IMR-90 (cell line): ENCODE measurements around the gene TMEM179. TPM values are rescaled to one million over a fixed set of nuclear protein-coding genes. Genes with fewer than 3 reads are reported as not detected.

Experiments
- ATAC-seq: fragments of 200-7000 bp; cut with Tn5 transposase; 2 replicates; pipeline ENCODE4 v1.9.1; 2020; ENCODE audit warnings: low read depth, mild to moderate bottlenecking, moderate library complexity
- BruUV-seq: library from RNA; stranded (reverse); fragments of 400-500 nt; replicated peaks from 2 replicates; lab custom pipeline; 2021; lab: Mats Ljungman, UMichigan
- CTCF ChIA-PET: fragments of 300-600 bp; formaldehyde crosslinking; extraction: SDS; loops from one replicate; lab custom pipeline; 2021; ENCODE audit warnings: antibody characterized with exemption; lab: Yijun Ruan, JAX
- POLR2A ChIA-PET: fragments of 300-600 bp; sonication (Branson Sonifier 250); formaldehyde crosslinking; loops from one replicate; lab custom pipeline; 2022; ENCODE audit warnings: antibody characterized with exemption; ENCODE audit not compliant: unreplicated experiment; lab: Charles Lee
- DNase-seq: peaks from one replicate; pipeline ENCODE4 v3.0.0; 2013
- H2AFZ ChIP-seq: replicated peaks from 2 replicates; pipeline ENCODE3; 2013; ENCODE audit warnings: low read length, mild to moderate bottlenecking; ENCODE audit not compliant: poor library complexity
- H2AK5ac ChIP-seq: 2 replicates; pipeline ENCODE4 v1.6.1; 2013; ENCODE audit warnings: low read depth, low read length, inconsistent platforms
- H2AK9ac ChIP-seq: replicated peaks from 2 replicates; pipeline ENCODE3; 2013; ENCODE audit warnings: mild to moderate bottlenecking, low read depth, low read length, moderate library complexity; ENCODE audit not compliant: poor library complexity
- H2BK120ac ChIP-seq: 2 replicates; pipeline ENCODE4 v1.6.1; 2013; ENCODE audit warnings: low read depth, low read length, inconsistent platforms
- H2BK15ac ChIP-seq: 3 replicates; pipeline ENCODE4 v1.6.1; 2013; ENCODE audit warnings: low read depth, low read length, inconsistent platforms
- H2BK20ac ChIP-seq: 2 replicates; pipeline ENCODE4 v1.6.1; 2013; ENCODE audit warnings: low read depth, mild to moderate bottlenecking, inconsistent platforms, low read length, moderate library complexity
- H2BK5ac ChIP-seq: 2 replicates; pipeline ENCODE4 v1.6.1; 2013; ENCODE audit warnings: mild to moderate bottlenecking, low read depth, low read length, inconsistent platforms; ENCODE audit not compliant: poor library complexity, severe bottlenecking
- H3K14ac ChIP-seq: replicated peaks from 2 replicates; pipeline ENCODE4 v1.6.1; 2013; ENCODE audit warnings: low read depth, low read length, inconsistent platforms
- H3K18ac ChIP-seq: 2 replicates; pipeline ENCODE4 v1.6.1; 2013; ENCODE audit warnings: low read depth, low read length, control low read depth
- H3K23ac ChIP-seq: 2 replicates; pipeline ENCODE4 v1.6.1; 2013; ENCODE audit warnings: low read depth, low read length, inconsistent platforms
- H3K27ac ChIP-seq: 2 replicates; pipeline ENCODE4 v1.5.1; 2013; ENCODE audit warnings: mild to moderate bottlenecking, control low read depth, low read length; ENCODE audit not compliant: insufficient read depth
- H3K27me3 ChIP-seq: 2 replicates; pipeline ENCODE4 v1.6.1; 2013; ENCODE audit warnings: low read length; ENCODE audit not compliant: control insufficient read depth, insufficient read depth
- H3K36me3 ChIP-seq: 2 replicates; pipeline ENCODE4 v1.6.1; 2013; ENCODE audit warnings: low read length, mixed read lengths; ENCODE audit not compliant: control insufficient read depth, insufficient read depth
- H3K4ac ChIP-seq: 2 replicates; pipeline ENCODE4 v1.6.1; 2013; ENCODE audit warnings: low read depth, low read length, inconsistent platforms
- H3K4me1 ChIP-seq: 2 replicates; pipeline ENCODE4 v1.6.1; 2013; ENCODE audit warnings: low read length, mixed read lengths; ENCODE audit not compliant: control insufficient read depth, insufficient read depth
- H3K4me2 ChIP-seq: 2 replicates; pipeline ENCODE4 v1.6.1; 2013; ENCODE audit warnings: low read depth, mild to moderate bottlenecking, control low read depth, low read length, moderate library complexity
- H3K4me3 ChIP-seq: 2 replicates; pipeline ENCODE4 v1.5.1; 2013; ENCODE audit warnings: low read depth, mild to moderate bottlenecking, control low read depth, low read length, moderate library complexity; ENCODE audit not compliant: insufficient read depth
- H3K56ac ChIP-seq: 2 replicates; pipeline ENCODE4 v1.6.1; 2013; ENCODE audit warnings: low read length, inconsistent platforms; ENCODE audit not compliant: insufficient read depth; ENCODE audit errors: extremely low read depth
- H3K79me1 ChIP-seq, 2 experiments: 2 replicates each; pipeline ENCODE4 v1.6.1; 2013; ENCODE audit warnings: low read length in 2 of 2, inconsistent platforms in 1 of 2, low read depth in 1 of 2
- H3K9ac ChIP-seq: 2 replicates; pipeline ENCODE4 v1.6.1; 2013; ENCODE audit warnings: low read depth, low read length, control low read depth
- H3K9me1 ChIP-seq: 2 replicates; pipeline ENCODE4 v1.6.1; 2013; ENCODE audit warnings: low read length, inconsistent platforms; ENCODE audit not compliant: insufficient read depth
- H3K9me3 ChIP-seq: 2 replicates; pipeline ENCODE4 v1.6.1; 2013; ENCODE audit warnings: low read length; ENCODE audit not compliant: control insufficient read depth, insufficient read depth
- H4K20me1 ChIP-seq: 2 replicates; pipeline ENCODE4 v1.6.1; 2013; ENCODE audit warnings: low read length, inconsistent platforms; ENCODE audit not compliant: insufficient read depth
- H4K5ac ChIP-seq: 2 replicates; pipeline ENCODE4 v1.6.1; 2013; ENCODE audit warnings: mild to moderate bottlenecking, low read depth, low read length, control low read depth
- H4K8ac ChIP-seq, 2 experiments: 2 replicates each; pipeline ENCODE4 v1.6.1; 2013; ENCODE audit warnings: low read depth in 2 of 2, low read length in 2 of 2, control low read depth in 1 of 2, inconsistent platforms in 1 of 2
- H4K91ac ChIP-seq: 2 replicates; pipeline ENCODE4 v1.6.1; 2013; ENCODE audit warnings: low read depth, low read length, inconsistent platforms; ENCODE audit not compliant: insufficient read depth
- BHLHE40 ChIP-seq: fragments of 150-350 bp; IDR thresholded peaks from 2 replicates; pipeline ENCODE4 v1.6.1; 2016; ENCODE audit warnings: mild to moderate bottlenecking, low read depth, low read length
- CEBPB ChIP-seq: IDR thresholded peaks from 2 replicates; pipeline ENCODE4 v1.6.1; 2012; ENCODE audit warnings: low read depth, low read length, improper control_type of control experiment
- CHD1 ChIP-seq: IDR thresholded peaks from 2 replicates; pipeline ENCODE4 v1.6.1; 2012; ENCODE audit warnings: low read depth, low read length, improper control_type of control experiment
- FOS ChIP-seq: fragments of 150-350 bp; IDR thresholded peaks from 2 replicates; pipeline ENCODE4 v1.6.1; 2016; ENCODE audit warnings: low read depth, low read length
- MAFK ChIP-seq: IDR thresholded peaks from 2 replicates; pipeline ENCODE4 v1.6.1; 2012; ENCODE audit warnings: low read depth, low read length, improper control_type of control experiment
- MAZ ChIP-seq: IDR thresholded peaks from 2 replicates; pipeline ENCODE4 v1.6.1; 2012; ENCODE audit warnings: low read depth, mild to moderate bottlenecking, low read length, improper control_type of control experiment, moderate library complexity, borderline replicate concordance
- MXI1 ChIP-seq: IDR thresholded peaks from 2 replicates; pipeline ENCODE4 v1.6.1; 2012; ENCODE audit warnings: low read depth, mild to moderate bottlenecking, low read length, moderate library complexity, borderline replicate concordance
- NFE2L2 ChIP-seq: fragments of 150-350 bp; IDR thresholded peaks from 2 replicates; pipeline ENCODE4 v1.6.1; 2016; ENCODE audit warnings: low read depth, mild to moderate bottlenecking, low read length
- POLR2A ChIP-seq: IDR thresholded peaks from 2 replicates; pipeline ENCODE4 v1.6.1; 2012; ENCODE audit warnings: mild to moderate bottlenecking, low read depth, low read length
- RAD21 ChIP-seq: IDR thresholded peaks from 2 replicates; pipeline ENCODE4 v1.6.1; 2012; ENCODE audit warnings: low read length, improper control_type of control experiment
- RCOR1 ChIP-seq: IDR thresholded peaks from 2 replicates; pipeline ENCODE4 v1.6.1; 2012; ENCODE audit warnings: mild to moderate bottlenecking, low read length, improper control_type of control experiment; ENCODE audit not compliant: insufficient replicate concordance
- RFX5 ChIP-seq: IDR thresholded peaks from 2 replicates; pipeline ENCODE4 v1.8.0; 2012; ENCODE audit warnings: low read depth, mild to moderate bottlenecking, low read length, moderate library complexity
- SMC3 ChIP-seq: fragments of 150-350 bp; IDR thresholded peaks from 2 replicates; pipeline ENCODE4 v1.6.1; 2016; ENCODE audit warnings: low read depth, mild to moderate bottlenecking, antibody characterized with exemption, low read length, moderate library complexity
- USF2 ChIP-seq: fragments of 150-350 bp; IDR thresholded peaks from 2 replicates; pipeline ENCODE4 v1.6.1; 2017; ENCODE audit warnings: mild to moderate bottlenecking, antibody characterized with exemption, low read length, low read depth
- WGBS, 2 experiments: methylation state at CpG; one replicate each; pipeline versions ENCODE4 v1.1.5 to v1.1.7; 2013; ENCODE audit warnings: missing lambda C conversion rate in 2 of 2; ENCODE audit not compliant: insufficient read length in 1 of 2; ENCODE audit errors: extremely low coverage in 2 of 2; 5-methylcytosine and 5-hydroxymethylcytosine counted together
- dilution Hi-C: fragments of 300-500 bp; cut with HindIII; formaldehyde crosslinking; loops from one replicate; pipeline ENCODE4 v1.14.3; 2018; ENCODE audit warnings: low sequenced_read_pairs; ENCODE audit not compliant: unreplicated experiment
- in situ Hi-C: fragments of 300-500 bp; cut with MboI; formaldehyde crosslinking; loops from 3 replicates; pipeline ENCODE4 v1.14.3; 2019; ENCODE audit warnings: low sequenced_read_pairs, inconsistent platforms, mixed read lengths
- intact Hi-C: fragments of 100-400 bp; cut with micrococcal nuclease; formaldehyde crosslinking; loops from 2 replicates; pipeline ENCODE4 v1.10.0; 2022
- polyA plus RNA-seq, 3 experiments: library from polyadenylated mRNA; depleted of rRNA; stranded (reverse); fragments of >200 nt; gene quantifications; 2 replicates each; pipeline ENCODE4 v1.2.3, GENCODE V29; 2012; ENCODE audit warnings: low replicate concordance in 1 of 3
- total RNA-seq: library from RNA; depleted of rRNA; stranded (reverse); fragments of >200 nt; gene quantifications from 2 replicates; pipeline ENCODE4 v1.2.3, GENCODE V29; 2012
- TF ChIP-seq, protein P1 (sequence below): conservative IDR thresholded peaks from 2 replicates; pipeline ENCODE4 v1.5.1; 2012; ENCODE audit warnings: mild to moderate bottlenecking, low read depth, low read length, improper control_type of control experiment
- TF ChIP-seq, protein P2 (sequence below): fragments of 150-350 bp; IDR thresholded peaks from 2 replicates; pipeline ENCODE4 v1.6.1; 2016; ENCODE audit warnings: low read depth, mild to moderate bottlenecking, low read length, moderate library complexity, borderline replicate concordance

Gene TMEM179
- total and polyA plus RNA-seq, 2 of the 4 experiments (the other 2 are of a cell fraction): not detected

- Histone ChIP-seq H3K9ac (no peak overlapping the region), H2AFZ (no peak overlapping the region), H3K27me3 (peaks cover 1% of the 10 kb centered on the region; the same call in 1 of the 2 replicates), H3K9me3 (no peaks in the 10 kb centered on the region), H4K5ac (no peak overlapping the region), H3K4me3 (no peak overlapping the region), H2BK5ac (no peak overlapping the region), H3K27ac (no peak overlapping the region), H4K20me1 (no peaks in the 10 kb centered on the region), H3K9me1 (0 out of 2 replicates have a peak, but pooled peaks cover 4% of the 10 kb centered on the region), H2BK120ac (no peak overlapping the region), H2BK20ac (no peak overlapping the region), H3K4me1 (no peaks in the 10 kb centered on the region), H4K91ac (no peak overlapping the region), H3K18ac (no peak overlapping the region), H3K4ac (no peak overlapping the region), H2AK5ac (no peak overlapping the region), H3K14ac (no peak overlapping the region), H3K4me2 (no peak overlapping the region), H3K23ac (no peak overlapping the region), H2BK15ac (no peak overlapping the region), H3K36me3 (no peaks in the 10 kb centered on the region), H3K79me1 (no peaks in the 10 kb centered on the region), H2AK9ac (no peak overlapping the region), H4K8ac (no peak overlapping the region), H3K56ac (no peak overlapping the region)
- intact Hi-C loops: no loop called here
- DNase-seq: no peak
- TF ChIP-seq, protein P1, sequence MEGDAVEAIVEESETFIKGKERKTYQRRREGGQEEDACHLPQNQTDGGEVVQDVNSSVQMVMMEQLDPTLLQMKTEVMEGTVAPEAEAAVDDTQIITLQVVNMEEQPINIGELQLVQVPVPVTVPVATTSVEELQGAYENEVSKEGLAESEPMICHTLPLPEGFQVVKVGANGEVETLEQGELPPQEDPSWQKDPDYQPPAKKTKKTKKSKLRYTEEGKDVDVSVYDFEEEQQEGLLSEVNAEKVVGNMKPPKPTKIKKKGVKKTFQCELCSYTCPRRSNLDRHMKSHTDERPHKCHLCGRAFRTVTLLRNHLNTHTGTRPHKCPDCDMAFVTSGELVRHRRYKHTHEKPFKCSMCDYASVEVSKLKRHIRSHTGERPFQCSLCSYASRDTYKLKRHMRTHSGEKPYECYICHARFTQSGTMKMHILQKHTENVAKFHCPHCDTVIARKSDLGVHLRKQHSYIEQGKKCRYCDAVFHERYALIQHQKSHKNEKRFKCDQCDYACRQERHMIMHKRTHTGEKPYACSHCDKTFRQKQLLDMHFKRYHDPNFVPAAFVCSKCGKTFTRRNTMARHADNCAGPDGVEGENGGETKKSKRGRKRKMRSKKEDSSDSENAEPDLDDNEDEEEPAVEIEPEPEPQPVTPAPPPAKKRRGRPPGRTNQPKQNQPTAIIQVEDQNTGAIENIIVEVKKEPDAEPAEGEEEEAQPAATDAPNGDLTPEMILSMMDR: no peak
- no peak for TF ChIP-seq SMC3
- TF ChIP-seq USF2: no peak
- TF ChIP-seq RFX5: no peak
- TF ChIP-seq, protein P2, sequence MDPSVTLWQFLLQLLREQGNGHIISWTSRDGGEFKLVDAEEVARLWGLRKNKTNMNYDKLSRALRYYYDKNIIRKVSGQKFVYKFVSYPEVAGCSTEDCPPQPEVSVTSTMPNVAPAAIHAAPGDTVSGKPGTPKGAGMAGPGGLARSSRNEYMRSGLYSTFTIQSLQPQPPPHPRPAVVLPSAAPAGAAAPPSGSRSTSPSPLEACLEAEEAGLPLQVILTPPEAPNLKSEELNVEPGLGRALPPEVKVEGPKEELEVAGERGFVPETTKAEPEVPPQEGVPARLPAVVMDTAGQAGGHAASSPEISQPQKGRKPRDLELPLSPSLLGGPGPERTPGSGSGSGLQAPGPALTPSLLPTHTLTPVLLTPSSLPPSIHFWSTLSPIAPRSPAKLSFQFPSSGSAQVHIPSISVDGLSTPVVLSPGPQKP: no peak
- no peak for TF ChIP-seq MAZ
- TF ChIP-seq MAFK: no peak
- no peak for TF ChIP-seq BHLHE40
- no peak for TF ChIP-seq CHD1
- TF ChIP-seq NFE2L2: no peak
- no peak for TF ChIP-seq RAD21
- no peak for TF ChIP-seq MXI1
- no peak for TF ChIP-seq POLR2A
- TF ChIP-seq RCOR1: no peak
- TF ChIP-seq FOS: no peak
- no peak for TF ChIP-seq CEBPB
- POLR2A ChIA-PET: no interaction called here
- BruUV-seq: no TSS peak
- in situ Hi-C loops: no loop called here
- CTCF ChIA-PET: no interaction called here
- dilution Hi-C loops: no loop called here
- ATAC-seq: no peak
- WGBS, 2 experiments: 33% methylated on average over 2 of the region's 12 CpGs; no CpG with 5 or more reads in 1 of the 2 experiments
Observed at GRCh38 chr14:104593710-104594136, 10.8 kb downstream of the TMEM179 start.
